HG03139 (cell line): Measurements from ENCODE around the gene CHN2.

ENCODE experiments used
- ATAC-seq: cut with Tn5 transposase; IDR thresholded peaks from one replicate; pipeline ENCODE4 v1.9.1; 2021; ENCODE audit not compliant: unreplicated experiment

Gene CHN2

DNA sequence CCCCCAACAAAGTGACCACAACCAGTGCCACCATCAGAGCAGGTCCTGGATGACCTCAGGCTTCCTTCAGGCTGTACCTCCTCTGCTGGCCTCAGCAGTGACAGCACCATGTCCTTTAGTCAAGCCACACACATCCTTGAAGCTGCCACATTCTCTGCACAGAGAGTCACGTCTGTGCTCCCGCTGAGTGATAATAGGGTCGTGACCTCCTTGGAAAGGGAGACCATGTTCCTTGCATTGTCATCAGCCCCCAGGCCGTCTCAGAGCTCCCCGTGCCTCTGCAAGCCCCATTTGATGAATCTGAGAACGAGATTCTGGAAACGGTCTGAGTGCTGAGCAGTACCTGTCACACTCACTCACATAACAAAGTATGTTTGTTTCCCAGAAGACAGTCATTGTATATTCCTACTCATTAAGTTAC lies 262.6 kb downstream of the CHN2 start:
- ATAC-seq, result no peak

- ATAC-seq, result no peak
Observed at GRCh38 chr7:29457565-29458011, 263.0 kb downstream of the CHN2 start.

DNA sequence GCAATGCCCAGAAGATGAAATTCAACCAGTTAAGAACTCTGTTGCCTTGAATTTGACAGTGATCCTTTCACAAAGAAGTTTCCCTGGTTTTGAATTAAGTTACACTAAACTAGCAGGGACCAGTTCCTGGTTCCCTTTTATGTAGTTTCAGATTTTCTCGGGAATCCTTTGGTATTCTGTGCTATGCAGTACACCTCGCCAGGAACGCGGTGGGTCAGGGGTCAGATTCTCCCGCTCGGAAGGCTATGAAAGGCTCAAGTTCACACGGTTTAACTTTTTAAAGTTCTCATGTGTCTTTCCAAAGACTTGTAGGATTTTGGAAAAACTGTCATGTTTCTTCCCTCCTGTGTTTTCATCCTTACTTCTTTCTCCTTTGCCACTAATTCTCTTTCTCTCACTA lies 264.4 kb downstream of the CHN2 start:
- ATAC-seq, result no peak

- ATAC-seq, result no peak
Observed at GRCh38 chr7:29459589-29459988, 265.0 kb downstream of the CHN2 start.

GRCh38 chr7:29461996-29462395 lies 267.4 kb downstream of the CHN2 start:
- no peak for ATAC-seq

GRCh38 chr7:29463504-29464158 lies 269.1 kb downstream of the CHN2 start:
- no peak for ATAC-seq

- ATAC-seq, result no peak
Observed at GRCh38 chr7:29464753-29465152, 270.2 kb downstream of the CHN2 start.

GRCh38 chr7:29467193-29467926 lies 272.8 kb downstream of the CHN2 start:
- no peak for ATAC-seq

GRCh38 chr7:29468196-29468595 lies 273.6 kb downstream of the CHN2 start:
- ATAC-seq, result no peak

DNA sequence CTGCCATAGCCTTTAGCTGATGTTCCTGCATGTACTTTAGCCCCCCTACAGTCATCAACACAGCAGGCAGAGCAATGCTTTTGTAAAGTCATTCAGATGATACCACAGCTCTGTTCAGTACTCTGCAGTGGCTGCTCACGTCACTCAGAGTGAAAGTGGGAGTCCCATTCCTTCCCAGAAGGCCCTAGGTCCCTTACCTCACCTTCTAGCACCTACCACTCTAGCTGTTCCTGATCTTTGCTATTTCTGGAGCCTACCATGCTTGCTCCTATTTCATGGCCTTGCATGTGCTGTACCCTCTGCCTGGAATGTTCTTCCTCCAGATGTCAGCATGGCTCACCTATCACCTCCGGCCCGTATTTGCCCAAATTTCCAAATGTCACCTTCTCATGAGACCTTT lies 274.7 kb downstream of the CHN2 start:
- no peak for ATAC-seq

GRCh38 chr7:29469976-29470557 lies 275.5 kb downstream of the CHN2 start:
- no peak for ATAC-seq

- ATAC-seq, result no peak
Observed at GRCh38 chr7:29471444-29472138, 277.0 kb downstream of the CHN2 start.

DNA sequence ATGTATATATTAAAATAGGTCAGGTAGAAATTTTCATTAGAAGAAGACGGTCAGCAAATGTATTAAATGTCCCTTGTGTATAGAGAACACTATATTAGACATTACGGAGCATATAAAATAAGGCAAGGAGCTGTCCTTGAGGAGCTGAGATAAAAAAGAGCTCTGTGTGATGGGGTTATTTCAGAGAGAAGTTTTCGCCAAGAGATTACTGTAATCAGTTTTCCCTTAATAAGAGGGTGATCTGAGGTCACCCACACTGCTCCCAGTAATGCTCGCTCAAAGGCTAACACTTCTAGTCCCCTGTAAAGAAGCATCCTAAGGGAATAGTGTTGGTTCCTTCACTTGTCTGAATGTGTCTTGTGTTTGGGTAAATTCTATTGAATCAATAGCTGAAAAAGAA lies 282.3 kb downstream of the CHN2 start:
- ATAC-seq, result no peak

GRCh38 chr7:29478226-29478625 lies 283.7 kb downstream of the CHN2 start:
- no peak for ATAC-seq

DNA sequence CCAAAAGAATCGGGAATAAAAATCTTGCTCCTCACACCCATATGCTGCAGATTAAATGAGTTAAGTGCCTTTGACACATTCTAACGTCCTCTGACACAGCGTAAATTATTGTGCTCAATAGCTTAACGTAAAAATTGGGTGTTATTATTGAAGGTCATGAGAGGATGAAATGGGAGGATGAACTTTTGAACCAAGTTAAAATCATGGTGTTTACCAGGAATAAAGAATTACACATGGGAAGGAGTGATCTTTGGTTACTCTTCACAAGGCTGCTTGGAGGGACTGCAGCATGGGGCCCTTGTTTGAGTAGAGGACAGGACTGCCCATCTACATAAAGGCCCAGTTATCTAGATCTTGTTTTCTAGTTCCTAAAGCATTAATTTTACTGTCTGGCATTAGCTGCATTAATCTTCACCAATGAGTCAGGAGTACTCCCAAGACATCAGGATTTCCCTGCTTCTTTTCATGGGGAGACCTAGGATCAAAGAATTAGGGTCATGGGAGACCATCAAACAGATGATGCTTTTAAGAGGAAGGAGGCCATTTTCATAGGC lies 284.2 kb downstream of the CHN2 start:
- ATAC-seq, result no peak

DNA sequence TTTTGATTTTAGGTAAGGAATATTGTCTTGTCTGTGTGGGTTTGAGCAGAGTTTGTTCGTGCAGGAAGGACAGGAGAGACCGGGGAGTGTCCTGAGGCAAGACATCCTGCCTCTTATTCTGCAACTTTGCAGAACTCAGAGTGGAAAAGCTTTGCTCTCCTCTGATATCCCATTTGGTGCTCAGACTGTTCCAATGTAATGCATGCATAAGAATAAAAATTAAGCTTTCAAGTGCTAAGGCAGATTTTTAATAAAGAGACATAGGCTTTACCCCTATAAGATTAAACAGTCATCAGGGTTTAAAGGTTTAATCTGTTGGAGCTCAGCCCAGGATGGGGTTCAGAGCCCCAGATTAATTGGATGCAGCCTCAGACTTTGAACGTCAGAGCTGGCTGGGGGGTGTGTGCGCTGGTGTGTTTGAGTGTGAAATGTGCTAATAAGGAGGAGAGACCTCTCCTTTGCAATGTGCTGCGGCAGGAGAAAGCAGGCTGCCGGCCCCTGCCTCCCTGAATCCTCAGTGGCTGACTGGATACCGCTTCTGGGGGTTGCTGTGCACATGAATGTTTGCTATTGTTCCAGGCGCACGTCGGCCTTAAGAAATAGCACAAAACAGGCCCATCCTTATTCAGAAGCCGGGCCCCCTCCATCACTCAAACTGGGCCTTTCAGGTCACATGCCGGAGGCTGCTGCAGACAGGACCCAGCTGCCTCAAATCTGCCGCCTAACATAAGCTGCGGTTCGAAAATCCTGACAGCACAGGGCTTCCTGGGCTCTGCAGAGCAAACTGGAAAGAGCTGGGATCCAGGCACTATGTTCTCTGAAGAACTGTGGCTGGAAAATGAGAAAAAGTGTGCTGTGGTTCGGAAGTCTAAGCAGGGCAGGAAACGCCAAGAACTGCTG lies 285.0 kb downstream of the CHN2 start:
- no peak for ATAC-seq

DNA sequence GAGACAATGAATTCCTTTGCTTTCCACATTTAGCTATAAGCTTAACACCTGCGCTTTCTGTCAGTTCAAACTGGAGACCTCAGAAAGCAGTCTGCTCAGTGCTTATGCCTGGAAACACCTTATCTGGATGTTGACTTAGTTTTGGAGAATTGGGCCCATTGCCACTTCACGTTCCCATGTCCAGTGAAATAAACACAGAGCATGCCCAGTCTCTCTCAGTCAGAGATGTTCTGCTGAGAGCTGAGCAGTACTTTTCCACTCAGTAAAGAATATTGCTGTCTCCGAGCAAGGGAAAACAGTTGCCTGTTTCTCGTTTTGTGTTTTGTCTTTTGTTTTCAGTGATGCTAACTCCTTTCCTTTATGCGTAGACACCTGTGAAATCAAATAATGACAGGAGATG lies 285.9 kb downstream of the CHN2 start:
- no peak for ATAC-seq

GRCh38 chr7:29480934-29481651 lies 286.5 kb downstream of the CHN2 start:
- no peak for ATAC-seq

- ATAC-seq, result no peak
Observed at GRCh38 chr7:29482056-29482455, 287.5 kb downstream of the CHN2 start.
